NB4 (cell line): ENCODE measurements around the gene NME5.
A peak's percentile ranks its signal among the peaks of the same experiment; 100 is the strongest.

Source experiments
- DNase-seq: peaks from one replicate; pipeline ENCODE4 v3.0.0; 2010; ENCODE audit warnings: low read depth
- H3K4me3 ChIP-seq: one replicate; pipeline ENCODE4 v1.5.1; 2011; ENCODE audit warnings: mild to moderate bottlenecking, low read depth, low read length, moderate library complexity
- CTCF ChIP-seq: IDR thresholded peaks from one replicate; pipeline ENCODE4 v1.5.1; 2012; ENCODE audit warnings: low read depth, low read length
- MAX ChIP-seq: IDR thresholded peaks from 2 replicates; pipeline ENCODE4 v1.6.1; 2011; ENCODE audit warnings: low read depth, low read length
- MYC ChIP-seq: IDR thresholded peaks from 2 replicates; pipeline ENCODE4 v1.6.1; 2011; ENCODE audit warnings: low read depth, low read length
- POLR2A ChIP-seq: IDR thresholded peaks from 2 replicates; pipeline ENCODE4 v1.6.1; 2011; ENCODE audit warnings: mild to moderate bottlenecking; ENCODE audit not compliant: insufficient read length; ENCODE audit errors: extremely low read depth

NME5 gene

GRCh38 chr5:138179277-138179857, 40.1 kb upstream of the NME5 start:
- TF ChIP-seq MAX, result no peak
- TF ChIP-seq CTCF, result no peak
- TF ChIP-seq MYC, result no peak
- peak; percentile 60 for DNase-seq
- peak overlapping the region; percentile 100 for H3K4me3 ChIP-seq

- TF ChIP-seq CTCF (no peak), MAX (peak; percentile 94), MYC (peak; percentile 81), POLR2A (peak; percentile 83)
- H3K4me3 ChIP-seq, result peak within 1 kb of the TSS; percentile 100
- peak; percentile 98 for DNase-seq
Measured at GRCh38 chr5:138178516-138179276, 39.5 kb upstream of the NME5 start, which contains the start of the genes BRD8 and KIF20A. BRD8 (minus strand) TSS chr5:138178630; CDS start chr5:138178614, 16 bp downstream. KIF20A (plus strand) TSS chr5:138179112; CDS start chr5:138179681, 569 bp downstream.

- TF ChIP-seq POLR2A (no peak), CTCF (no peak), MYC (no peak), MAX (no peak)
- DNase-seq, result peak; percentile 39
- H3K4me3 ChIP-seq, result peak overlapping the region; percentile 100
Measured at GRCh38 chr5:138177941-138178515, 38.8 kb upstream of the NME5 start.

- DNase-seq, result no peak
- TF ChIP-seq POLR2A (no peak), CTCF (no peak), MYC (no peak), MAX (no peak)
- no peak overlapping the region for H3K4me3 ChIP-seq
Measured at GRCh38 chr5:138170299-138170698, 31.1 kb upstream of the NME5 start.

GRCh38 chr5:138169124-138169523, 29.9 kb upstream of the NME5 start:
- TF ChIP-seq POLR2A, result no peak
- no peak overlapping the region for H3K4me3 ChIP-seq
- DNase-seq, result no peak

- no peak for DNase-seq
- TF ChIP-seq POLR2A, result no peak
- no peak for TF ChIP-seq CTCF
- TF ChIP-seq MYC, result no peak
- TF ChIP-seq MAX, result no peak
- no peak overlapping the region for H3K4me3 ChIP-seq
Measured at GRCh38 chr5:138163721-138164120, 24.5 kb upstream of the NME5 start.
